Measurements from ENCODE around the gene BAIAP3. TPM values are rescaled to one million over a fixed set of nuclear protein-coding genes. Genes with fewer than 3 reads are reported as not detected.

BAIAP3 gene
- total RNA-seq, 1 donor from 2014 or later, result 3.0 TPM

GRCh38 chr16:1393613-1394176, 60.2 kb downstream of the BAIAP3 start:
- DNase-seq (ENCODE audit: low read depth), result no peak

GRCh38 chr16:1394367-1394951, 61.0 kb downstream of the BAIAP3 start:
- no peak for DNase-seq (ENCODE audit: low read depth)

GRCh38 chr16:1395444-1396031, 62.1 kb downstream of the BAIAP3 start:
- DNase-seq (ENCODE audit: low read depth), result no peak

- DNase-seq (ENCODE audit: low read depth), result no peak
These were observed 64.3 kb downstream of the BAIAP3 start for GRCh38 chr16:1397779-1398178.

- DNase-seq (ENCODE audit: low read depth), result no peak
These were observed 64.9 kb downstream of the BAIAP3 start for GRCh38 chr16:1398351-1398750.

Other genes with a start within 250 kb of the BAIAP3 start
- gene C1QTNF8, start 237.4 kb upstream of the BAIAP3 start, total RNA-seq, result not detected in 2 replicates
- gene CACNA1H, start 180.5 kb upstream of the BAIAP3 start, total RNA-seq, result 1.0 and 36.2 TPM in 2 replicates
- gene TPSG1, start 108.4 kb upstream of the BAIAP3 start, total RNA-seq, result not detected in 2 replicates
- not detected in 2 replicates for gene TPSB2, start 103.5 kb upstream of the BAIAP3 start, total RNA-seq
- gene TPSAB1, start 92.9 kb upstream of the BAIAP3 start, total RNA-seq, result not detected in 2 replicates
- not detected in 2 replicates for gene TPSD1, start 77.6 kb upstream of the BAIAP3 start, total RNA-seq
- gene UBE2I, start 24.0 kb upstream of the BAIAP3 start, total RNA-seq, result 64.3 and 90.0 TPM in 2 replicates
- 56.9 and 85.1 TPM in 2 replicates for gene TSR3, start 18.2 kb downstream of the BAIAP3 start, total RNA-seq
- gene GNPTG, start 18.3 kb downstream of the BAIAP3 start, total RNA-seq, result 30.6 and 101 TPM in 2 replicates
- gene UNKL, start 81.1 kb downstream of the BAIAP3 start, total RNA-seq, result 5.4 and 13.8 TPM in 2 replicates
- 12.4 and 15.8 TPM in 2 replicates for gene UQCC4, start 87.1 kb downstream of the BAIAP3 start, total RNA-seq
- gene PERCC1, start 97.4 kb downstream of the BAIAP3 start, total RNA-seq, result not detected in 2 replicates
- gene CCDC154, start 110.9 kb downstream of the BAIAP3 start, total RNA-seq, result 0.25 TPM in 1 of 2 replicates, not detected in the other
- 43.6 and 79.8 TPM in 2 replicates for gene CLCN7, start 141.4 kb downstream of the BAIAP3 start, total RNA-seq
- gene PTX4, start 155.3 kb downstream of the BAIAP3 start, total RNA-seq, result not detected in 2 replicates
- gene TELO2, start 159.7 kb downstream of the BAIAP3 start, total RNA-seq, result 11.1 and 19.8 TPM in 2 replicates
- 0.10 TPM in 1 of 2 replicates, not detected in the other for gene TMEM204, start 200.0 kb downstream of the BAIAP3 start, total RNA-seq